COLO829 (cell line): ENCODE results near the gene YJU2.
"Not testable (repeated sequence)": the region's sequence is repeated elsewhere in the genome, so short reads cannot be mapped to it uniquely, and the experiment has no call there.

Experiments used
- DNase-seq: peaks from one replicate; pipeline ENCODE4 v3.0.0; 2012; ENCODE audit warnings: low spot score

The YJU2 gene

GRCh38 chr19:4267901-4268815 is 21.3 kb downstream of the YJU2 start:
- DNase-seq: no peak

- no peak for DNase-seq
Measured at GRCh38 chr19:4268816-4269430, 22.0 kb downstream of the YJU2 start.

GRCh38 chr19:4272894-4273293 is 26.0 kb downstream of the YJU2 start:
- no peak for DNase-seq

GRCh38 chr19:4274321-4274686 is 27.4 kb downstream of the YJU2 start:
- not testable (repeated sequence) for DNase-seq

GRCh38 chr19:4277191-4277696 is 30.4 kb downstream of the YJU2 start:
- DNase-seq: no peak

- no peak for DNase-seq
Measured at GRCh38 chr19:4278010-4278409, 31.1 kb downstream of the YJU2 start.

- no peak for DNase-seq
Measured at GRCh38 chr19:4278419-4279266, 31.8 kb downstream of the YJU2 start, which contains the start of gene SHD. Gene SHD (plus strand): TSS chr19:4279266. CDS start chr19:4280064, 798 bp downstream.

GRCh38 chr19:4279267-4279529 is 32.3 kb downstream of the YJU2 start:
- no peak for DNase-seq

GRCh38 chr19:4279530-4280422 is 32.9 kb downstream of the YJU2 start:
- DNase-seq: no peak

- peak; percentile 58 for DNase-seq
Measured at GRCh38 chr19:4284176-4284958, 37.5 kb downstream of the YJU2 start.

- no peak for DNase-seq
Measured at GRCh38 chr19:4284974-4285373, 38.1 kb downstream of the YJU2 start.

GRCh38 chr19:4286141-4286540 is 39.3 kb downstream of the YJU2 start:
- DNase-seq: not testable (repeated sequence)

GRCh38 chr19:4288091-4288777 is 41.4 kb downstream of the YJU2 start:
- no peak for DNase-seq

GRCh38 chr19:4291184-4291732 is 44.4 kb downstream of the YJU2 start:
- DNase-seq: no peak

GRCh38 chr19:4292515-4292914 is 45.6 kb downstream of the YJU2 start:
- DNase-seq: no peak

- DNase-seq: no peak
Measured at GRCh38 chr19:4294389-4294788, 47.5 kb downstream of the YJU2 start.

- no peak for DNase-seq
Measured at GRCh38 chr19:4295972-4296771, 49.3 kb downstream of the YJU2 start.

GRCh38 chr19:4297901-4298809 is 51.3 kb downstream of the YJU2 start:
- DNase-seq: no peak
